Activated B cell treated with CpG ODN at 0.5 μM for 24 hours (primary cell): Measurements from ENCODE around the gene TMEM63B. TPM values are rescaled to one million over a fixed set of nuclear protein-coding genes. Genes with fewer than 3 reads are reported as not detected.

Experiments
- ATAC-seq: fragments of 200-7000 bp; cut with Tn5 transposase; one replicate; pipeline ENCODE4 v1.10.0; 2021; ENCODE audit warnings: low read depth, mild to moderate bottlenecking, moderate library complexity
- CTCF ChIA-PET: fragments of 350-600 bp; sonication (Branson Sonifier 250); formaldehyde crosslinking; loops from one replicate; lab custom pipeline; 2021; ENCODE audit warnings: antibody characterized with exemption; lab: Charles Lee
- POLR2A ChIA-PET: fragments of 350-600 bp; sonication (Branson Sonifier 250); formaldehyde crosslinking; loops from one replicate; lab custom pipeline; 2021; ENCODE audit warnings: antibody characterized with exemption; lab: Charles Lee
- DNase-seq: peaks from one replicate; pipeline ENCODE4 v3.0.0; 2022
- H3K27ac Mint-ChIP-seq: one replicate; pipeline ENCODE4 v1.8.0; 2020; ENCODE audit warnings: mixed read lengths
- H3K27me3 Mint-ChIP-seq: one replicate; pipeline ENCODE4 v1.8.0; 2021; ENCODE audit warnings: mixed read lengths
- H3K36me3 Mint-ChIP-seq: one replicate; pipeline ENCODE4 v1.8.0; 2021; ENCODE audit warnings: low read depth, mixed read lengths
- H3K4me1 Mint-ChIP-seq: one replicate; pipeline ENCODE4 v1.8.0; 2021; ENCODE audit warnings: mixed read lengths
- H3K4me3 Mint-ChIP-seq: one replicate; pipeline ENCODE4 v1.8.0; 2020; ENCODE audit warnings: mild to moderate bottlenecking, mixed read lengths
- H3K9me3 Mint-ChIP-seq: one replicate; pipeline ENCODE4 v1.8.0; 2020; ENCODE audit warnings: mixed read lengths
- intact Hi-C: fragments of 100-400 bp; cut with micrococcal nuclease; formaldehyde crosslinking; loops from one replicate; pipeline ENCODE4 v1.15.1; 2024
- total RNA-seq: library from RNA; stranded (reverse); gene quantifications from 2 replicates; pipeline ENCODE4 v1.2.3, GENCODE V29; 2022
- TF ChIP-seq, protein P1 (sequence below): fragments of 200-600 bp; IDR thresholded peaks from one replicate; pipeline ENCODE4 v1.8.0; 2022; ENCODE audit warnings: antibody characterized with exemption, mild to moderate bottlenecking

The TMEM63B gene
- total RNA-seq, 1 donor from 2014 or later, result 13.9 TPM

DNA sequence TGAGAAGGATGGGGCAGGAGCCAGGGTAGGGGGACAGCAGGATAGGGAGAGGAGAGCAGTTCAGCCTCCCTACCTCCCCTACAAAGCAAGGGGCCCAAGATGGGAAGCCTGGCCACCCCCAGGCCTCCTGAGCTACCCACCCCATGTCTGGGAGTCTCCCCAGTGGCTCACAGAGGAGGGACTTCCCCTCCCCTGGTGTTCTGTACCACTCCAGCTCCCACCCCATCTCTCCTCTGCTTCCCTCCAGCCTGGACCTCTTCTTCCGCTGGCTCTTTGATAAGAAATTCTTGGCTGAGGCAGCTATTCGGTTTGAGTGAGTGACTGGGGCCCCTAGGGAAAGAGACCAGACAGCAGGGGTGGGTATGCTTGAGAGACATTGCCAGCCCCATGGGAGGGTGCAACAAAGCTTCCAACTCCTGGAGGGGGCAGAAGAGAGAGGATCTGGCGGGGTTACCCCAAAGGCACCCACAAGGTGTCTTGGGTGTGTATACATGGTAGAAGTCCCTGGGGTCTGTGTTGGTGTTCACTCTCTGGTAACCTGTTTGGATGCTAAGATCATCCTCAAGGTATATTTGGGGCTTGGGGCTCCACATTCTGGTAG is 23.1 kb downstream of the TMEM63B start:
- Mint-ChIP-seq H3K27me3 (no peaks in the 10 kb centered on the region), H3K27ac (no peak overlapping the region), H3K36me3 (peaks cover 37% of the 10 kb centered on the region), H3K4me1 (peaks cover 5% of the 10 kb centered on the region), H3K4me3 (no peak overlapping the region), H3K9me3 (no peaks in the 10 kb centered on the region)
- CTCF ChIA-PET, result interaction anchor here (1.0 to 2.3 kb wide), 2 partner anchors 55 to 159 kb away, joined by 3 to 25 read pairs; no protein-coding TSS in a partner anchor
- TF ChIP-seq, protein P1, sequence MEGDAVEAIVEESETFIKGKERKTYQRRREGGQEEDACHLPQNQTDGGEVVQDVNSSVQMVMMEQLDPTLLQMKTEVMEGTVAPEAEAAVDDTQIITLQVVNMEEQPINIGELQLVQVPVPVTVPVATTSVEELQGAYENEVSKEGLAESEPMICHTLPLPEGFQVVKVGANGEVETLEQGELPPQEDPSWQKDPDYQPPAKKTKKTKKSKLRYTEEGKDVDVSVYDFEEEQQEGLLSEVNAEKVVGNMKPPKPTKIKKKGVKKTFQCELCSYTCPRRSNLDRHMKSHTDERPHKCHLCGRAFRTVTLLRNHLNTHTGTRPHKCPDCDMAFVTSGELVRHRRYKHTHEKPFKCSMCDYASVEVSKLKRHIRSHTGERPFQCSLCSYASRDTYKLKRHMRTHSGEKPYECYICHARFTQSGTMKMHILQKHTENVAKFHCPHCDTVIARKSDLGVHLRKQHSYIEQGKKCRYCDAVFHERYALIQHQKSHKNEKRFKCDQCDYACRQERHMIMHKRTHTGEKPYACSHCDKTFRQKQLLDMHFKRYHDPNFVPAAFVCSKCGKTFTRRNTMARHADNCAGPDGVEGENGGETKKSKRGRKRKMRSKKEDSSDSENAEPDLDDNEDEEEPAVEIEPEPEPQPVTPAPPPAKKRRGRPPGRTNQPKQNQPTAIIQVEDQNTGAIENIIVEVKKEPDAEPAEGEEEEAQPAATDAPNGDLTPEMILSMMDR, result no peak
- DNase-seq, result no peak
- intact Hi-C loops, result loop anchor here (2.0 to 10.0 kb wide), 2 partner anchors 24 to 426 kb away; partner anchors contain the start of genes MRPL14 and TMEM63B
- POLR2A ChIA-PET, result no interaction called here
- ATAC-seq, result no peak

- POLR2A ChIA-PET, result interaction anchor here (0.6 to 1.0 kb wide), 3 partner anchors 24 to 1344 kb away, joined by 3 to 5 read pairs (median 4); partner anchors contain the start of genes MRPL14 and TMEM63B
- ATAC-seq (peak; percentile 92), DNase-seq (peak; percentile 78)
- TF ChIP-seq, protein P1, result peak; percentile 87
- no peak overlapping the region for H3K27ac Mint-ChIP-seq
- H3K27me3 Mint-ChIP-seq, result no peaks in the 10 kb centered on the region
- peaks cover 28% of the 10 kb centered on the region for H3K36me3 Mint-ChIP-seq
- H3K4me1 Mint-ChIP-seq, result peaks cover 5% of the 10 kb centered on the region
- no peaks in the 10 kb centered on the region for H3K9me3 Mint-ChIP-seq
- no peak overlapping the region for H3K4me3 Mint-ChIP-seq
- intact Hi-C loops, result loop anchor here (1.0 to 10.0 kb wide), 4 partner anchors 25 to 427 kb away; partner anchors contain the start of genes MRPL14 and TMEM63B
- CTCF ChIA-PET, result interaction anchor here (0.7 to 2.3 kb wide), 5 partner anchors 20 to 191 kb away, joined by 3 to 25 read pairs (median 5); partner anchors contain the start of gene SPATS1
Measured at GRCh38 chr6:44151348-44152108, 24.2 kb downstream of the TMEM63B start.

DNA sequence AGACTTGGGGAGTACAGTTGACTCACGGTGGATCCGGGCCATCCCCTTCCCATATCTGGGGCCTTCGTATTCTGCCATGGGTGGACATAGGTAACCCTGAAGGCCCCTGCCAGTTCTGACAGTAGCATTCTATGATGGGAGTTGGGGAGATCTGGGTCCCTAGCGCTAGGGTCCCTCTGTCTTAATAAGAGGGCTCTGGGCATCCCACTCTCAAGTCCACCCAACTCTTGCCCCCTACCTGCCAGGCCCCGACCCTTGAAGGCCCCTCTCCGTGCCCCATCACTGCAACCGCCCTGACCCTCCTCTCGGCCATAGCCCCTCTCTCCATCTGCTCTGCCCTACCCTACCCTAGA is 24.7 kb downstream of the TMEM63B start:
- peaks cover 23% of the 10 kb centered on the region for H3K36me3 Mint-ChIP-seq
- CTCF ChIA-PET, result interaction anchor here (1.1 to 2.3 kb wide), 4 partner anchors 54 to 190 kb away, joined by 3 to 25 read pairs (median 6); partner anchors contain the start of gene SPATS1
- H3K27ac Mint-ChIP-seq, result no peak overlapping the region
- TF ChIP-seq, protein P1, result no peak
- POLR2A ChIA-PET, result no interaction called here
- no peaks in the 10 kb centered on the region for H3K27me3 Mint-ChIP-seq
- H3K4me3 Mint-ChIP-seq, result no peak overlapping the region
- intact Hi-C loops, result loop anchor here (1.0 to 10.0 kb wide), 2 partner anchors 56 to 427 kb away; no protein-coding TSS in a partner anchor
- H3K9me3 Mint-ChIP-seq, result no peaks in the 10 kb centered on the region
- DNase-seq (no peak), ATAC-seq (no peak)
- peaks cover 5% of the 10 kb centered on the region for H3K4me1 Mint-ChIP-seq

- CTCF ChIA-PET, result interaction anchor here (2.4 kb wide), 1 partner anchor 55 kb away, joined by 18 read pairs; no protein-coding TSS in a partner anchor
- H3K27ac Mint-ChIP-seq, result no peak overlapping the region
- ATAC-seq (no peak), DNase-seq (no peak)
- H3K27me3 Mint-ChIP-seq, result no peaks in the 10 kb centered on the region
- TF ChIP-seq, protein P1, result no peak
- H3K4me1 Mint-ChIP-seq, result peaks cover 5% of the 10 kb centered on the region
- no peaks in the 10 kb centered on the region for H3K9me3 Mint-ChIP-seq
- no peak overlapping the region for H3K4me3 Mint-ChIP-seq
- POLR2A ChIA-PET, result no interaction called here
- peaks cover 18% of the 10 kb centered on the region for H3K36me3 Mint-ChIP-seq
- intact Hi-C loops, result loop anchor here (1.0 to 10.0 kb wide), 2 partner anchors 56 to 428 kb away; no protein-coding TSS in a partner anchor
Measured at GRCh38 chr6:44152533-44152932, 25.2 kb downstream of the TMEM63B start.
